GM18870 (cell line): Measurements from ENCODE around the gene TRIM44.
"Not testable (repeated sequence)": the region's sequence is repeated elsewhere in the genome, so short reads cannot be mapped to it uniquely, and the experiment has no call there.

Source experiments
- ATAC-seq: cut with Tn5 transposase; IDR thresholded peaks from one replicate; pipeline ENCODE4 v1.9.1; 2021; ENCODE audit warnings: moderate library complexity; ENCODE audit not compliant: unreplicated experiment

TRIM44 gene

GRCh38 chr11:35714882-35715627 lies 52.5 kb downstream of the TRIM44 start:
- ATAC-seq: peak; percentile 94

GRCh38 chr11:35715677-35716076 lies 53.1 kb downstream of the TRIM44 start:
- not testable (repeated sequence) for ATAC-seq

GRCh38 chr11:35717043-35717442 lies 54.5 kb downstream of the TRIM44 start:
- ATAC-seq: no peak

GRCh38 chr11:35717520-35717919 lies 54.9 kb downstream of the TRIM44 start:
- ATAC-seq: no peak

GRCh38 chr11:35721651-35722282 lies 59.2 kb downstream of the TRIM44 start:
- peak; percentile 47 for ATAC-seq

GRCh38 chr11:35722641-35723040 lies 60.1 kb downstream of the TRIM44 start:
- ATAC-seq: no peak

- no peak for ATAC-seq
These were observed 60.9 kb downstream of the TRIM44 start for GRCh38 chr11:35723493-35723892.

- no peak for ATAC-seq
These were observed 61.3 kb downstream of the TRIM44 start for GRCh38 chr11:35723913-35724312.

GRCh38 chr11:35725885-35726284 lies 63.3 kb downstream of the TRIM44 start:
- no peak for ATAC-seq

GRCh38 chr11:35727140-35727539 lies 64.6 kb downstream of the TRIM44 start:
- no peak for ATAC-seq

GRCh38 chr11:35730254-35730653 lies 67.7 kb downstream of the TRIM44 start:
- ATAC-seq: no peak

- no peak for ATAC-seq
These were observed 72.3 kb downstream of the TRIM44 start for GRCh38 chr11:35734669-35735410.

GRCh38 chr11:35735411-35735810 lies 72.8 kb downstream of the TRIM44 start:
- no peak for ATAC-seq

GRCh38 chr11:35735903-35736302 lies 73.3 kb downstream of the TRIM44 start:
- ATAC-seq: no peak

GRCh38 chr11:35736952-35737351 lies 74.4 kb downstream of the TRIM44 start:
- ATAC-seq: no peak

GRCh38 chr11:35740061-35740799 lies 77.7 kb downstream of the TRIM44 start:
- ATAC-seq: no peak

- no peak for ATAC-seq
These were observed 80.3 kb downstream of the TRIM44 start for GRCh38 chr11:35742707-35743454.

- no peak for ATAC-seq
These were observed 84.0 kb downstream of the TRIM44 start for GRCh38 chr11:35746356-35747153.

GRCh38 chr11:35747668-35748067 lies 85.1 kb downstream of the TRIM44 start:
- no peak for ATAC-seq

GRCh38 chr11:35748644-35749043 lies 86.1 kb downstream of the TRIM44 start:
- ATAC-seq: no peak
